ENCODE data around the gene MAP2K2. TPM values are rescaled to one million over a fixed set of nuclear protein-coding genes. Genes with fewer than 3 reads are reported as not detected.

MAP2K2 gene
- total and polyA plus RNA-seq, 10 donors, result 95.3 to 165 (median 116) TPM

- Histone ChIP-seq H3K36me3 (peaks cover 2 to 100% (median 81%) of the 10 kb centered on the region in 6 donors), H3K4me3 (no peak overlapping the region), H3K4me1 (peaks cover 0 to 23% (median 2%) of the 10 kb centered on the region in 6 donors), H3K27ac (no peak overlapping the region), H3K27me3 (replicated peaks in 1 of 7) (no peaks in the 10 kb centered on the region), H3K9me3 (no peaks in the 10 kb centered on the region)
- no peak for DNase-seq
- WGBS, 5 donors, result 88 to 95% (median 92%) methylated on average over 6 to 38 of the region's 38 CpGs
- intact Hi-C loops (cut with DNase I; ENCODE audit: low total_unique reads), result no loop called here
- TF ChIP-seq, protein P1, sequence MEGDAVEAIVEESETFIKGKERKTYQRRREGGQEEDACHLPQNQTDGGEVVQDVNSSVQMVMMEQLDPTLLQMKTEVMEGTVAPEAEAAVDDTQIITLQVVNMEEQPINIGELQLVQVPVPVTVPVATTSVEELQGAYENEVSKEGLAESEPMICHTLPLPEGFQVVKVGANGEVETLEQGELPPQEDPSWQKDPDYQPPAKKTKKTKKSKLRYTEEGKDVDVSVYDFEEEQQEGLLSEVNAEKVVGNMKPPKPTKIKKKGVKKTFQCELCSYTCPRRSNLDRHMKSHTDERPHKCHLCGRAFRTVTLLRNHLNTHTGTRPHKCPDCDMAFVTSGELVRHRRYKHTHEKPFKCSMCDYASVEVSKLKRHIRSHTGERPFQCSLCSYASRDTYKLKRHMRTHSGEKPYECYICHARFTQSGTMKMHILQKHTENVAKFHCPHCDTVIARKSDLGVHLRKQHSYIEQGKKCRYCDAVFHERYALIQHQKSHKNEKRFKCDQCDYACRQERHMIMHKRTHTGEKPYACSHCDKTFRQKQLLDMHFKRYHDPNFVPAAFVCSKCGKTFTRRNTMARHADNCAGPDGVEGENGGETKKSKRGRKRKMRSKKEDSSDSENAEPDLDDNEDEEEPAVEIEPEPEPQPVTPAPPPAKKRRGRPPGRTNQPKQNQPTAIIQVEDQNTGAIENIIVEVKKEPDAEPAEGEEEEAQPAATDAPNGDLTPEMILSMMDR (IDR thresholded peaks at IDR 0.05 in 8 of 11, conservative IDR thresholded peaks at IDR 0.05 in 3 of 11), result no peak
- TF ChIP-seq POLR2AphosphoS5 (IDR thresholded peaks at IDR 0.05), result peak in 1 of 3 donors; percentile 38
Measured at GRCh38 chr19:4099041-4099764, 24.7 kb downstream of the MAP2K2 start.

DNA sequence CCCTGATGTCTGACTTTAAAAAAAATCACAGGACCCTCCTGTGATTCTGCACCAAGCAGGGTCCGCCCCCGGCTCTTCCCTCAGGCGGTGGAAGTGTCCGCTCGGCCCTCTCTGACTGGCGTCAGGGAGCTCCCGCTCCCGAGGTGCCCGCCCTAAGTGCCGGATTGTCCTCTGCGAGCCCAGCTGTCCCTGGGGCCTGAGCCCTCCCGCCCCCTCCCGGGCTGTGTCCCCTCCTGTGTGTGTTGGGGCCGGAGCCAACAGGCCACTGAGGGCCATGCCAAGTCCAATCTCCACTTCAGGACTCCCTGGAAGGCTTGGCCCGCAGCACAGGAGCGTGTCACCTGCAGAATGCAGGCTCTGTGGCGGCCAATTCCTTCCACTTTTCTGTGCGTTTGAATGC lies 25.4 kb downstream of the MAP2K2 start:
- 90 to 95% (median 95%) methylated on average over 11 to 18 of the region's 18 CpGs for WGBS, 5 donors
- H3K27ac ChIP-seq, result peak overlapping the region in 1 of 8 donors; percentile 62
- intact Hi-C loops (cut with DNase I; ENCODE audit: low total_unique reads), result no loop called here
- no peaks in the 10 kb centered on the region for H3K9me3 ChIP-seq
- peaks cover 2 to 100% (median 83%) of the 10 kb centered on the region in 6 donors for H3K36me3 ChIP-seq
- peaks cover 0 to 16% (median 1%) of the 10 kb centered on the region in 6 donors for H3K4me1 ChIP-seq
- H3K4me3 ChIP-seq, result no peak overlapping the region
- TF ChIP-seq, protein P1 (IDR thresholded peaks at IDR 0.05 in 8 of 11, conservative IDR thresholded peaks at IDR 0.05 in 3 of 11), result no peak
- TF ChIP-seq POLR2AphosphoS5 (IDR thresholded peaks at IDR 0.05) (no peak), POLR2A (IDR thresholded peaks at IDR 0.05) (no peak)
- H3K27me3 ChIP-seq (replicated peaks in 1 of 7), result no peaks in the 10 kb centered on the region
- no peak for DNase-seq

DNA sequence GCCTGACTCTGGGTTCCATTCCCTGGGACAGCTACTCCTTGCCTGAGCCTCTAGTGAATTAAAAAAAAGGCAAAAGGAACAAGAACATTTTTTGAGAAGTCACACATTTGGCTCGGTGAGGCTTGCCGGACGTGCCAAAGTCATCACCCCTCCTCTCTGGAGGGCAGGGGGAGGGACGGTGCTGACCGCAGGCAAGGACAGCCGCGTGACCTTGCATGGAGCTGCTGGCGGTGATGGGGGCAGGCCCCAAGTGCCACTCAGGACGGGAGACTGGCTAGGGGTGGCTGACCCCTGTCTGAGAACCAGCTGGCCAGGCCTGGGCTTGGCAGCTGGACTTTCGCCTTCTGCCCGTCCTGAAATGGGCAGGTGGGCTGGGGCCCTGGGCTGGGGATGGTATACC lies 26.4 kb downstream of the MAP2K2 start:
- H3K27me3 ChIP-seq (replicated peaks in 1 of 7), result no peaks in the 10 kb centered on the region
- intact Hi-C loops (cut with DNase I; ENCODE audit: low total_unique reads), result no loop called here
- peaks cover 0 to 6% (median 0%) of the 10 kb centered on the region in 6 donors for H3K4me1 ChIP-seq
- H3K36me3 ChIP-seq, result peaks cover 2 to 100% (median 76%) of the 10 kb centered on the region in 6 donors
- H3K27ac ChIP-seq, result peak overlapping the region in 4 of 8 donors; percentile 10 to 62 (median 14)
- WGBS, 5 donors, result 52 to 87% (median 78%) methylated on average over 10 to 11 of the region's 11 CpGs
- H3K4me3 ChIP-seq, result no peak overlapping the region
- no peak for DNase-seq
- no peak for TF ChIP-seq POLR2A (IDR thresholded peaks at IDR 0.05)
- TF ChIP-seq POLR2AphosphoS5 (IDR thresholded peaks at IDR 0.05), result peak; percentile 67 to 80 (median 69)
- TF ChIP-seq, protein P1 (IDR thresholded peaks at IDR 0.05 in 8 of 11, conservative IDR thresholded peaks at IDR 0.05 in 3 of 11), result no peak
- H3K9me3 ChIP-seq, result no peaks in the 10 kb centered on the region

GRCh38 chr19:4096049-4096892 lies 27.7 kb downstream of the MAP2K2 start:
- 86 to 97% (median 94%) methylated on average over 22 to 31 of the region's 31 CpGs for WGBS, 5 donors
- Histone ChIP-seq H3K4me3 (no peak overlapping the region), H3K36me3 (peaks cover 0 to 100% (median 66%) of the 10 kb centered on the region in 6 donors), H3K9me3 (no peaks in the 10 kb centered on the region), H3K27me3 (replicated peaks in 1 of 7) (no peaks in the 10 kb centered on the region), H3K27ac (peak overlapping the region in 1 of 8 donors; percentile 14), H3K4me1 (peaks cover 0 to 6% (median 0%) of the 10 kb centered on the region in 6 donors)
- intact Hi-C loops (cut with DNase I; ENCODE audit: low total_unique reads), result no loop called here
- TF ChIP-seq POLR2A (IDR thresholded peaks at IDR 0.05) (no peak), POLR2AphosphoS5 (IDR thresholded peaks at IDR 0.05) (peak; percentile 22 to 57 (median 32))
- DNase-seq, result no peak
